Urinary bladder (tissue), 4 donors: ENCODE measurements around the gene GSTM4. TPM values are rescaled to one million over a fixed set of nuclear protein-coding genes. Genes with fewer than 3 reads are reported as not detected.
A peak's percentile ranks its signal among the peaks of the same experiment; 100 is the strongest.

Experiments used
- DNase-seq: peaks from one replicate; pipeline ENCODE4 v3.0.0-alpha.2; 2015; ENCODE audit errors: extremely low spot score
- H3K27ac ChIP-seq: one replicate; pipeline ENCODE4 v1.5.1; 2013; ENCODE audit warnings: low read depth, mild to moderate bottlenecking, moderate library complexity
- H3K36me3 ChIP-seq: one replicate; pipeline ENCODE4 v1.6.1; 2013; ENCODE audit warnings: mild to moderate bottlenecking, moderate library complexity; ENCODE audit not compliant: insufficient read depth
- H3K4me1 ChIP-seq: one replicate; pipeline ENCODE4 v1.6.1; 2013; ENCODE audit warnings: mild to moderate bottlenecking, moderate library complexity; ENCODE audit not compliant: insufficient read depth
- H3K4me3 ChIP-seq: one replicate; pipeline ENCODE4 v1.5.1; 2013; ENCODE audit warnings: low read depth, low read length
- WGBS: extraction: QIAGEN DNeasy Blood & Tissue Kit; methylation state at CpG from one replicate; pipeline ENCODE4 v1.1.7; 2013; 5-methylcytosine and 5-hydroxymethylcytosine counted together
- polyA plus RNA-seq: library from polyadenylated mRNA; stranded (reverse); fragments of 200-250 nt; gene quantifications from one replicate; pipeline ENCODE4 v1.2.3, GENCODE V29; 2013
- total RNA-seq: library from RNA; depleted of rRNA; stranded (reverse); fragments of >200 nt; gene quantifications from one replicate; pipeline ENCODE4 v1.2.3, GENCODE V29; 2014
- donor health status: healthy with polysubstance abuse.
- donor health status: healthy.

Gene GSTM4
- total and polyA plus RNA-seq, 2 donors, result 12.4 to 58.2 TPM

DNA sequence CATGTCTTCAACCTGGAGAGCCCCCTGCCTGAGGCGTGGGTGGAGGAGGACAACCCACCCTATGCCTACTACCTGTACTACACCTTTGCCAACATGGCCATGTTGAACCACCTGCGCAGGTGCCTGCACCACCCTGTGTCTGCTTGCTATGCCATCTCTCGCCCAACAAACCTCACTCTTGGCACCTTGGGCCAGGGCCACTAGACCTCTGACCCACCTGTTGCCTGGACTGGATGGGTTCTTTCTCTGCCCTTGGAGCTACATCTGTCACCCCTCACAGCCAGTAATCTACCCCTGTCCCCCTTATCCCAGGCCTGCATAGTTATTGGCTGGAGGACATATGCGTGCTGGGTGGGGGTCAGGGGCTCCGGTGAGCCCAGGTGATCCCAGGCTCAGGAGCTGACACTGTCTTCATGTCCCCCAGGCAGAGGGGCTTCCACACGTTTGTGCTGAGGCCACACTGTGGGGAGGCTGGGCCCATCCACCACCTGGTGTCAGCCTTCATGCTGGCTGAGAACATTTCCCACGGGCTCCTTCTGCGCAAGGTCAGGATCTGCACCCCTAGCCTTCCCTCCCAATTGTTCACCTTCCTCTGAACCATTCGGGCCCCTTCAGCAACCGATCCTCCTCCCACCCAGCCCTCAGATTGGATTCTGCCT lies 26.4 kb upstream of the GSTM4 start:
- Histone ChIP-seq H3K36me3 (peaks cover 3% of the 10 kb centered on the region), H3K4me3 (no peak overlapping the region), H3K27ac (no peak overlapping the region), H3K4me1 (no peaks in the 10 kb centered on the region)
- DNase-seq, result no peak
- whole genome bisulfite sequencing, result 92% methylated on average over 10 of the region's 10 CpGs

DNA sequence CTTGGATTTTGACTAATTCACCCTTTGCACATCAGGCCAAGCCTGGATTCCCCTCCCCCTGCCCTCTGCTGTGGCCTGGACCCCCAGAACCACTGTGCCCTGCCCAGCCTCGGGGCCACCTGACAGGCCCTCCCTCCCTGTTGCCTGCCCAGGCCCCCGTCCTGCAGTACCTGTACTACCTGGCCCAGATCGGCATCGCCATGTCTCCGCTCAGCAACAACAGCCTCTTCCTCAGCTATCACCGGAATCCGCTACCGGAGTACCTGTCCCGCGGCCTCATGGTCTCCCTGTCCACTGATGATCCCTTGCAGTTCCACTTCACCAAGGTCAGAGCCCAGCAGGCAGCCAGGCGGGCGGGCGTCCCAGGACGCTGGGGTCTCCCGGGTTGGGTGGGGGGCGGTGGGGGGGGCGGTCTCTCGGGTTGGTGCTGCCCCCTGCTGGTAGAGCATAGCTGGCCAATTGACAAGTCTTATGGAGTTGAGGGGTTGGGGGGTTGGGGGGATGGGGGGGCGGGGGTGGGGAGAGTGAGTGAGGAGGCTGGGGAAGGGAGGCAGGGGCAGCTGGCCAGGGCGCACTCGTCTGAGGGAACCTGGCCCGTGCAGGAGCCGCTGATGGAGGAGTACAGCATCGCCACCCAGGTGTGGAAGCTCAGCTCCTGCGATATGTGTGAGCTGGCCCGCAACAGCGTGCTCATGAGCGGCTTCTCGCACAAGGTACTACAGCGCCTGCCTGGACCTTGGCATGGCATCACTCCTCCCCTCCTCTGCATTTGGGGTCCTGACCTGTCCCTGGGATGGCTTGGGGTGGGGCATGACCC lies 25.6 kb upstream of the GSTM4 start:
- Histone ChIP-seq H3K4me1 (no peaks in the 10 kb centered on the region), H3K4me3 (no peak overlapping the region), H3K36me3 (peaks cover 3% of the 10 kb centered on the region), H3K27ac (no peak overlapping the region)
- 78% methylated on average over 30 of the region's 30 CpGs for WGBS
- DNase-seq, result no peak

DNA sequence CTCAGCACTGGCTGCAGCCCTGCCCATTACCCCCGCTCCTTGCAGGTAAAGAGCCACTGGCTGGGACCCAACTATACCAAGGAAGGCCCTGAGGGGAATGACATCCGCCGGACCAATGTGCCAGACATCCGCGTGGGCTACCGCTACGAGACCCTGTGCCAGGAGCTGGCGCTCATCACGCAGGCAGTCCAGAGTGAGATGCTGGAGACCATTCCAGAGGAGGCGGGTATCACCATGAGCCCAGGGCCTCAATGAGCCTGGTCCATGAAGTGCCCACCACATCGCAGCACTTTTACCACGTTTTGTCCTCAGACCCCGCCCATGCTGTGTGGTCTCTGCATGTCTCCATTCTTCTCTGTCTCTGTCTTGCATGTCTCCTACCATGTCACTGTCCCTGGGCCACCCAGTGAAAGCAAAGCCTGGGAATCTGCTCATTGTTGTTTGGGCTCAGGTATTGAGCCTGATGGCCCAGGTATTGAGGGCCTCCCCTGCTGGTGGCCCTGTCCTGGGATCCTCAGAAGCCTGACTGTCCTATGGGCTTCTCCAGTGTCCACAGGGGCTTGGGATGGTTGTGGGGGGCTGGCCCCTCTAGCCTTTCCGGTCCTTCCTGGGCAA lies 24.9 kb upstream of the GSTM4 start:
- Histone ChIP-seq H3K27ac (no peak overlapping the region), H3K36me3 (peaks cover 3% of the 10 kb centered on the region), H3K4me1 (no peaks in the 10 kb centered on the region), H3K4me3 (no peak overlapping the region)
- no peak for DNase-seq
- 97% methylated on average over 14 of the region's 14 CpGs for WGBS

DNA sequence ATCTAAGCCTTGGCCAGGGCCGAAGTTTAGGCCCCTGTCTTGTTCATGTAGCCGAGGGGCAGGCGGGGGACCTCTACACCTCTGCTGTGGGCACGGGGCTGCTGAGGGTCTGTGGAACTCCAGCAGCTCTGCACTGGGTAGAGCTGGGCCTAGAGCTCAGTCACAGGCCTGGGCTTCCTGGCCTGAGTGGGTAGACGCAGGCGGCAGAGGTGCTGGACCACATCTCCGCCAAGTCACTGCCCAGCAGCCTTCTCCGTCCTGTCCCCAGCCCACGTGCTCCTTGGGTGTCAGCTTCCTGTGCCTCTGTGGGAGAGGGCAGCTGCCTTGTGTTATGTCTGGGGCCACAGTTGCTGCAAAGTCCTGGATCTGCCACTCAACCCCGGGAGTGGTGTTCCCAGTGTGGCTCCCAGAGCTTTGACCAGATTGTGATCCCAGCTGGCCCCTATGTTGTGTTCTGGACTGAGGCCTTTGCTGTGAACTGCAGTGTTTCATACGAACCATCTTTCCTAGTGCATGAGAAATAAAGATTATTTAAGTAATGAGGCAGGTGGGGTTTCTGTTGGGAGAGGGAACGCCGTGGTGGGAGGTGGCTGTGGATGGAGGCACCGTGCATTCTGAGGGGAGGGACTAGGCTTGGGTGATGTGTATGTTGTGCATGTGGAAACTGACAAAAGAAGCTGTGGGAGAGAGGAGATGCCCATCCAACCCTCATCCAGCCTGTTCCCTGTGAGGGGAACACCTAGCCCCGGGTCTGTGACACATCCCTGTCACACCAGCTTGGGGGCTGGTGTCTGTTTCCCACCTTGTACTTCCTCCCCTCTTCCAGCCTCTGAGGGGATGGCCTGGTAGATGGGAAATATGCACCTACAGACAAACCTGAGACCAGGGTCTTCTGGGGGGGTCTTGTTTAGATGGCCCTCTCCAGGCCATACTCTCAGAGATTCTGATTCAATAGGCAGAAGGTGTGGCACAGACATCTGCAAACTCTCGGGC lies 24.1 kb upstream of the GSTM4 start:
- no peak for DNase-seq
- Histone ChIP-seq H3K36me3 (peaks cover 3% of the 10 kb centered on the region), H3K27ac (no peak overlapping the region), H3K4me1 (no peaks in the 10 kb centered on the region), H3K4me3 (no peak overlapping the region)
- WGBS, result 85% methylated on average over 16 of the region's 16 CpGs

DNA sequence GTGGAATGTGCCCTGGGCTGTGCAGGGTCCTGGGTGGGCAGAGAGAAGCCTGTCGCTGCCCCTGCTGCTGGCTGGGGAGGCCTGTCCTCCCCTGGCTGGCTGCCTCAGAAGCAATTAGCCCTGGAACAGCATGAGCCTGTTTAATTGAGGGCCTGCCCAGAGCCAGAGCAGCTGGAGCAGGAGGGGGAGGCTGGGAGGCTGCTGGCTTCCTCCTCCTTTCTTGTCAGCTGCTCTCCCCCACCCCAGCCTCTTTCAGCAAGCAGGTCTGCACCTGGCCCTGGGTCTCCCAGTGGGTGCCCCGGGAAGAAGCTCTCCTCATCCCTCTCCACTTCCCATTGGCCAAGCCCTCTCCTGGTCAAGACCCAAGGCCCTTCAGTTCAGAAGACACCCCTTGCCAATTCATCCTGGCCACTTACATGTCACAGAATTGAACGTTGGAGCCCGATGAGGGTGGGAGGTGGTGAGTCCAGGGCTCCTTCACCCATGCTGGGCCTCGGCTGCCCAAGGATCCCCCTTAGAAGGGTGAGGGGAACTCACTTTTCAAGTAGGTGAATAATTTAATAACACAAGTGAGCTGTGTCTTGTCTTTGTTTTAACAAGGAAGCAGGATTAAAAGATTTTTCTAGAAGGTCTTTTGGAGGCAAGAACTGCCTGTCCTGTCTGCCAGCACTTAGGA lies 23.1 kb upstream of the GSTM4 start:
- H3K4me1 ChIP-seq, result no peaks in the 10 kb centered on the region
- DNase-seq, result peak; percentile 66
- H3K36me3 ChIP-seq, result no peaks in the 10 kb centered on the region
- WGBS, result 53% methylated on average over 5 of the region's 5 CpGs
- no peak overlapping the region for H3K4me3 ChIP-seq
- H3K27ac ChIP-seq, result no peak overlapping the region

DNA sequence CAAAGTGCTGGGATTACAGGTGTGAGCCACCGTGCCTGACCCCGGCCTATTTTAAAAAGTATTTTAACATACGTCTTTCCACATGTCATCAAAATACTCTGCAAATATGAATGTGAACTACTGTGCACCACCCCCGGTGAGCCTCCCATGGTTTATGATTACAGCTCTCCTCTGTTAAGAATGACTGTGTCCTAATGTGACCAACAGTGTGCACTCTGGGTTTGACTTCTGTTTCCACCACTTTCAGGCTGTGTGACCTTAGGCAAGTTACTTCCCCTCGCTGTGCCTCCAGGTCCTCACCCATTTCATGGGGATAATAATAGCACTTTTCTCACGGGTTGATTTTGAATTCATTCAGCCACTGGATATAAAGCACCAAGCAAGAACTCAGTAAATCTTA lies 21.6 kb upstream of the GSTM4 start:
- no peak for DNase-seq
- H3K4me1 ChIP-seq, result no peaks in the 10 kb centered on the region
- no peaks in the 10 kb centered on the region for H3K36me3 ChIP-seq
- no peak overlapping the region for H3K4me3 ChIP-seq
- WGBS, result 85% methylated on average over 6 of the region's 6 CpGs
- H3K27ac ChIP-seq, result no peak overlapping the region

DNA sequence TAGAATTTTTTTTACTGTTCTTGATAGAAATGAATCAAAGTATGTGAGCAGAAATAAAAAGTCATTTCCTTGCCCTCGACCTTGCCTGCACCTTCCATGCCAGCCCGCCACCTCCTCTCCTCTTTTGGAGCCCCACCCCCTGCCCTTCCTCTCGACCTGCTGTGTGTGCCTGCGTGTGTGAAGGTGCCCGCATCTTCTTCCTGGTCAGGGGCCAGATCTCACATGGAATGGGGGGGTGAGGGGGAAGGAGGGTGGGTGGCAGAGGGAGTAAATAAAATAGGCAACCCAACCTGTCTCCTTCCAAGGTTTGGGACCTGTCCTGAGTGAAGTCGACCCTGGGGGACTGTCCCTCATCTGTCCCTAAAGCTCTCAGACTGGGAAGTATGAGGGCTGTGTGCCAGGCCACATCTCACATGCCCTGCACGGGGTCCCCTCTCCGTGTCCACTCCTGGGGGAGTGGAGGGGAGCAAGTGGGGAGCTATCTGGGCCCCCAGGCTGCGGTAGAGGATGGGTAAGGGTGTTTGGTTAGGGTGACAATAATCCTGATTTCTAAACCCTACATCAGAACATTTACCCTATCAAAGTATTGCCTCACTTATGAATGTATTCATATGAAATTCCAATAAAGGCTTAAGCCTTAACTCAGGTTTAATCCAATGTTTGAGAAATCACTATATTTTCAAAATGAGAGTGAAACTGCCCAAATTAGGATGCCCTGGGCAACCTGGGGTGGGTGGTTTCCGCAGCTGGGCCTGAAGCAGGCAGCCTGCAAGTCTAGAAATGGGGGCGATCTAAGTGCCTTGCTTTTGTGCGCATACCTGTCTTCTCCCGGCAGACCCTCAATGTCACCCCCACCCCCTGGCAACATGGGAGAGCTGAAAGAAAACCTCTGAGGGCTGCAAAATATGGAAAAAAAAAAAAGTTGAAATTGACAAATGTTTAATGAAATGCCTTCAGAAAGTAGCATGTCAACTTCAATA lies 20.8 kb upstream of the GSTM4 start:
- 66% methylated on average over 13 of the region's 13 CpGs for WGBS
- no peaks in the 10 kb centered on the region for H3K36me3 ChIP-seq
- no peak overlapping the region for H3K4me3 ChIP-seq
- no peaks in the 10 kb centered on the region for H3K4me1 ChIP-seq
- no peak overlapping the region for H3K27ac ChIP-seq
- no peak for DNase-seq

DNA sequence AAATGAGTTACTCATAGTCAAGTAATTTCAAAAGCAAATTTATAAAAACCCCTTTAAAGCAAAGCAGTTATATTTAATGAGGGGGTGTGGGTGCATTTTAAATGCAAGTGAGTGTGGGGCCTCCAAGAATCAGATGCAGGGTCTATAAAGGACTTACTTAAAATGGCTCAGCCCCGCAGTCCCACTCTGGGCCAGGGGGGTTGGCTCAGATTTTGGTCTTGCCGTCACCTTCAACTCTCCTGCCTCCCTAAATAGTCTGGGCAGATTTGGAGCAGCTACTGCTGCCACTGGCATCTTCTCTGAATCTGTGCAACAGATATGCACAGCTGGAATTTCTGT lies 20.1 kb upstream of the GSTM4 start:
- Histone ChIP-seq H3K36me3 (no peaks in the 10 kb centered on the region), H3K27ac (no peak overlapping the region), H3K4me1 (no peaks in the 10 kb centered on the region), H3K4me3 (no peak overlapping the region)
- WGBS, result 60% methylated on average over 2 of the region's 2 CpGs
- DNase-seq, result no peak

DNA sequence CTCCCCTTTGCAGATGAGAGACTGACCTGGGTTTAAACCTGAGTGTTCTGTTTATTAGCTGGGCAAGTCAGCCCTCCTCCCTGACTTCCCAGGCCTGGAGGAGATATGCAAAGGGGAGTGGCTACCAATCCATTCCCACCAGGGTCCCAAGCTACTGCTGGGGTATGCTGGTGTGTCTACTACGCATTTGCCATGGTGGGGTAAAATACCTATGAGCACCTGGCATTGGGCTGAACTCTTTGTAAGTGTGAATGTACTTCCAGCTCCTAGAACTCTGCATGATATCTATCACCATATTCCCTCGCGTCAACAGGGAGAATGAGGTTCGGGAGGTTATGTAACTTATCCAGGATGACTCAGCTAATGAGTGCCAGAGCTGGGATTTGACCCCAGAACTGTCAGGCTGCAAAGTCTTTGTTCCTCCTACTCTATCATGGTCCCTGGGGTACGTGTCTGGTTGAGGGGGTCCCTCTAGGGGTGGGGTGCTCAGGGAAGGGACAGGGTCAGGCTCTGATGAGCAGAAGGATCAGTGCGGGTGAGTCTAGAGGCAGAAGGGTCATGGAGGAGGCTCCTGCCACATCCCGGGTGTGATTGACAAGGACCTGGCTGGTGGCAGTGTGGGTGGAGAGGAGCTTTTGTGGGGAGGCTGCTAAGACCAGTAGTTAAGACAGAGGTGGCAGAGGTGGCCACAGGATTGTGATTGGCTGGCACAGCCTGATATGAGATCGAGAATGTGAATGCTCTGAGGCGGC lies 19.5 kb upstream of the GSTM4 start:
- Histone ChIP-seq H3K4me1 (no peaks in the 10 kb centered on the region), H3K4me3 (no peak overlapping the region), H3K27ac (no peak overlapping the region), H3K36me3 (no peaks in the 10 kb centered on the region)
- WGBS, result 51% methylated on average over 9 of the region's 9 CpGs
- no peak for DNase-seq

DNA sequence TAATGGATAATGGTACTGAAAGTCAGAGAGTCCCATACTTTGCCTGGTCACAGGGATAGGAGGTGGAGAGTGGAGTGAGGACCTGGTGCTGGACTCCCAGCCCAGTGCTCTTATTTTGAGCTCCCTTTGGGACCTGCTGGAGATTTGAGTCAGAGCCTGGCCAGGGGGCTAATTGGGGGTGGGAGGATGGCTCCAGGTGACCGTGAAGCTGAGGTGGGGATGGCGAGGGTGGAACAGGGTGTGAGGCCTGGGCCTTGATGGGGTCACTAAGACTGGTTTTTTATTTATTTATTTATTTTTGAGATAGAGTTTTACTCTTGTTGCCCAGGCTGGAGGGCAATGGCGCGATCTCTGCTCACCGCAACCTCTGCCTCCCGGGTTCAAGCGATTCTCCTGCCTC lies 18.5 kb upstream of the GSTM4 start:
- Histone ChIP-seq H3K27ac (no peak overlapping the region), H3K4me1 (no peaks in the 10 kb centered on the region), H3K4me3 (no peak overlapping the region), H3K36me3 (no peaks in the 10 kb centered on the region)
- no peak for DNase-seq
- WGBS, result 97% methylated on average over 7 of the region's 7 CpGs

DNA sequence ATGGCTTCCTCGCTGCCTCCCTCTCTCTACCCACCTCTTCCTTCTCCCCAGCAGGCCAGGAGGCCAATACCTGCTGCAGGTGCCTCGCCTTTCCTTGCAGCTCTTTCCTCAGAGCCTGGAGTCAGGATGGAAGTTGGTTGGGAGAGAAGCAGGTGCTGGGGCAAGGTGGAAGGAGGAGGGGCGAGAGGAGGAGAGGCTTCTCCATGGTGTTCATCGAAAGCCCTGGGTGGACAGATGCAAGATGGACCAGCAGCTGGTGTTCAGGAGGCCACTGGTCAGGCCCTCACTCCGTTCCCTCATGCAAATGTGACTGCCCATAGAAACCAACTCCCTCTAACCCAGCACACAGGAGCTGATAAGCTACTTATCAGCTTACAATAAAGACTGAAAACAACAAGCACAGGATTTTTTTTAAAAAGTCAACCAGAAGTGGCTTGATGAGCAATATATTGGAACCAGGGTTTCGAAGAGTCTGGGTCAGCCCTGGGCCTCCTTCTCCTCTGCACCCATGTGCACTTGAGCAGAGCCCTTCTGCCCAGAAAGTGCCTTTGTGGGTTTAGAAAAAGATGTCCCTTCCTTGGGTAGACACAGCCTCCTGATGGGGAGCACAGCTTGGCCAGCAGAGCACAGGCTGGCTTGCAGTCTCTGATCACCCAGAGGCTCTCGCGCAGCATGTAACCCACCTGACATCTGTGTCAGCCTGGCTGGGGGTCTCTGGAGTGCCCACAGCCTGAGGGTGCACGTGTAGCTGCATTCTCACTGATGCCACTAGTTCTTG lies 16.6 kb upstream of the GSTM4 start:
- Histone ChIP-seq H3K27ac (no peak overlapping the region), H3K4me1 (no peaks in the 10 kb centered on the region), H3K4me3 (no peak overlapping the region), H3K36me3 (no peaks in the 10 kb centered on the region)
- WGBS, result 81% methylated on average over 9 of the region's 9 CpGs
- no peak for DNase-seq
